ENCODE data around the gene GSTM5.
"Not testable (repeated sequence)": the region's sequence is repeated elsewhere in the genome, so short reads cannot be mapped to it uniquely, and the experiment has no call there.

Gene GSTM5

DNA sequence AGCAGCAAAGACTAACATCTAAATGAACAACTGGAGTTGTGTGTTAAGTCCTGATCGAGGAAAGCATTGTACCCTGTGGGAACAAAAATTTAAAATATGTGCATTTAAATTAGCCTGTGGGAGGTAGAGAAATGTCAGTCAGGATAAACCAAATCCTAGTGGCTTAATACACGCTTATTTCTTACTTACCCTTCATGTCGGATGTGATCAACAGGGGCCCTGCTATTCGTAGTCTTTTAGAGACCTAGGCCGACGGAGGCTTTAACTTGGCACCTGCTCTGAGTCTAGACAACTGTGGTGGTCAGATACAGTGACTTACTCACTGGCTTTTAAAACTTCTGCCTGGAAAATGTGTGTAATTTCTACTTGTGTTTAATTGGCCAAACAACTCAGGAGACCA, 18.6 kb downstream of the GSTM5 start:
- DNase-seq (ENCODE audit: low read depth): no peak

DNA sequence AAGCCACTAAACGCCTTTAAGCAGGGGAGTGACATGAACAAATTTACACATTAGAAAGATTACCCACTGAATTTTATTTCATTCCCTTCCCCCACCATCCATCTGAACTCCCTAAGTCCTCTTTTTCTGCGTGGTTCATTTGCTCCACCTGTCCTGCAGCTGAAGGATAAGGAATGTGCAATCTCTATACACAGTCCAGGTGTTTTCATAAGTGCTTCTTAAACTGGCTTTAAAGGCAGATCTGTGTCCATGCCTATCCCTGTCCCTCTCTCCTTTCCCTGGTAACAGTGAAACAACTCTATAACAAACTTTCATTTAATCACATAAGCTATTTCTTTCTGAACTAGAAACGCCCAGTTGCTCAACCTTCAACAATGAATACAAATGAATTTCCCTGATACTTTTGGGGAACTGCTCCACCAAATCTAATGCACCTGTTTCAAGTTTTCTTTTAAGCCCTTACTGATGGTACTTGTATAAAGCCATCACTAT, 20.4 kb downstream of the GSTM5 start:
- no peak for DNase-seq (ENCODE audit: low read depth)

DNA sequence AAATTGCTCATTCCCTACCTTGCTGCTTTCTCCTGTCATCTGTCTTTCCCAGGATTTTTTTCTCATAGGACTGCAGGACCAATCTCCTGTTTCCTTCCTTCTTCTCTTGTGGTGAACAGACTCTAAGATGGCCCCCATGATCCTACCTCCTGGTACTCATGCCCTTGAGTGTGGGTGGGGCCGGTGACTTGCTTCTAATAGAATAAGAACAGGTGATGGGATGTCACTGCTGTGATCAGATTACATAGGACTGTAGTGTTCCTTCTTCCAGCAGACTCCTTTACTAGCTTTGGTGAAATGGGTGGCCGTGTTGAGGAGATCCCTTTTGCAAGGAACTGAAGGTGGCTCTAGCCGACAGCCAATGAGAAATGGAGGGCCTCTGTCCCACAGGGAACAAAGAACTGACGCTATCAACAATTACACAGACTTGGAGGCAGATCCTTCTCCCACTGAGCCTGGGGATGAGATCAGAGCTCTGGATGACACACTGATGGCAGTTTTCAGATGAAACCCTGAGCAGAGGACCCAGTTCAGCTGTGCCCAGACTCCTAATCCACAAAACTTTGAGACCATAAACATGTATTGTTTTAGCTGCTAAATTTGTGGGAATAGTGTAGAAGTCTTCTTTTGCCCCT, 21.3 kb downstream of the GSTM5 start:
- DNase-seq (ENCODE audit: low read depth): no peak

DNA sequence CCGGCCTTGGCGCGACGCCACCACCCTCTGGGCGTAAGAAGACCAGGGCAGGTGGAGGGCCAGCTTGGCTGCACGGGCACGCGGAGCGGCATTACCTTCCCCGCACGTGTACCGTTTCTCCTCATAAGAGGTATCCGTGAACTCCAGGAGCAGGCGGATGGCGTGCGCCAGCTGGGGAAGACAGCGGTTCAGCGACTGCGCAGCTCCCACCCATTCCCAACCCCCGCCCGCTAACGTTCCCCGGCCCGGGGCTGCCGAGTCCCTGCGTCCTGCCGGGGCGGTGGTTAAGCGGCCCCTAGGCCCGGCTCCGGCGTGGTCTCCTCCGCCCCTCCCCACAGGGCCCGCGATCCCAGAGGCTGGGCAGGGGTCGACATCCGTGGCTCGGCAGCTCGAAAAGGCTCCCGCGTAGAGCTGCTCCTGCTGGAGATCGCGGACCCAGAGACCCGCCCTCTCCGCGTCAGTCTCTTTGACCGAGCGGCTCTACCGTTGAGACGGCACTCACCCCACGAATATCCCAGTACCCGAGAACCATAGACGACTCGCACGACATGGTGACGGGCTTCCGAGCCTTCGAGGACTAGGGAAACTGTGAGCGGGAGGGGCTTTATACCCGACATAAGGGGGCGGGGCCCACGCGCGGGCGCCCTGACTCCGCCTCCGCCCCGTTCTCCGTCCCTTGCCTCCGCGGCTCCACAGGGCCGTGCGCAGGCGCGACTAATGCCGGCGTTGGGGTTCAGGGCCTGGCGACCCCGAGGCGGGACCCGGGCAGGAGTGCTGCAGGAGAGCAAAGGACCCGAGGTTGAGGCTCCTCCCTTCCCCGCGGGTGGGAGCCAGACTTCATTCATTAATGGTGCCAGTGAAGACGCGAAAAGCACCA, 27.9 kb downstream of the GSTM5 start:
- DNase-seq (ENCODE audit: low read depth): peak; percentile 73

DNA sequence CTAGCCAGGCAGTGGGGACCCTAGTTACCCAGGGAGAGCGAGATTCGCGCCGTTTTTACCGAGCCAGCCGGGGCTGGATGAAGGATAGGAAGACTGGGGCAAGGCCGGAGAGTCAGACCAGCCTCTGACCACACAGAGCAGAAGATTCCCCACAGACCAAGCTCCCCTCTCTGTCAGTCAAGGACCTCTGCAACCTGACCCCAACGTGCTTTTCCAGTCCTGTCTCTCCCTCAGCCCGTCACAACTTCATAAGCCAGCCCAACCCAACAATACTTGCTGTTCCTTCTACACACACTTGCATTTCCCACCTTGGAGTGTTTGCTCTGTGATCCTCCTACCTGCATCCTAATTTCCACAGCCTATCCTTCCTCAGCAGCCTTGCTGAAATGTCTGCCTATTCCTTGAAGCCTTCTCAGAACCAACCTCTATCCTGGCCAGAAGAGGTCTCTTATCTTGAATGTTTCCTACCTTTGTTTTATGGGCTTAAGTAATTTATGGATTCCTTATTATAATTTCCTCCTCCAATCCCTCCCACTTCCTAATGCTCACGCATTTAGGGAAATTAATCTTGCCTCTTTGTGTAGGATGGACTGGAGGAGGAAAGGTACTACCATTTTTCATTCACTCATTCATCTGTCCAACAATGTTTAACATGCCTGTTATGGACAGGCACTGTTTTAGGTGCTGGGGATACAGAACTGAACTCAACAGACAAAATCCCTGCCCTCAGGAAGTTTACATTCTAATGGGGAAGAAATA, 28.7 kb downstream of the GSTM5 start, which contains the start of gene GSTM3:
TSS of gene GSTM3 (minus strand) at position 424 of the 759 bp plus-strand sequence. CDS start 751 bp downstream, outside the sequence.
- no peak for DNase-seq (ENCODE audit: low read depth)

DNA sequence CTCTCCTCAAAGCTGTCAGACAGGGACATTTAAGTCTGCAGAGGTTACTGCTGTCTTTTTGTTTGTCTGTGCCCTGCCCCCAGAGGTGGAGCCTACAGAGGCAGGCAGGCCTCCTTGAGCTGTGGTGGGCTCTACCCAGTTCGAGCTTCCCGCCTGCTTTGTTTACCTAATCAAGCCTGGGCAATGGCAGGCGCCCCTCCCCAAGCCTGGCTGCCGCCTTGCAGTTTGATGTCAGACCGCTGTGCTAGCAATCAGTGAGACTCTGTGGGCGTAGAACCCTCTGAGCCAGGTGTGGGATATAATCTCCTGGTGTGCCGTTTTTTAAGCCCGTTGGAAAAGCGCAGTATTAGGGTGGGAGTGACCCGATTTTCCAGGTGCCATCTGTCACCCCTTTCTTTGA, 36.3 kb downstream of the GSTM5 start:
- DNase-seq (ENCODE audit: low read depth): not testable (repeated sequence)

DNA sequence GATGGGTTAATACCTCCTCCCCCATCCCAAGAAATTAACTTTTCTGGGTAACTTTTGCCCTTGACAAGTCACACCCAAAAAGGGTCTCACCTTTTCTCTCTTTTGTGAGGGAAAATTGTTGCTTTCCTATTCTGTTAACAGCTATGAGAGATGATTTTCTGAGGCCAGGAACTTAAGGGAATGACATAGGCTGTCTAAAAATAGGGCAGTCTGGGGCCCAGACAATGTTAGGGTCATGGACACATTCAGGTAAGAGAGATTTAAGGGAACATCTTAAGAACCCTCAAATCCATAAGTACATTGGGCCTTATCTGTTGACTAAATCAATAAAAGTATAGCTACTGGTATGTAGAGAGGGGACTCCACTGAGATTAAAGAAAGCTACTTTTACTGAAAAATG, 37.2 kb downstream of the GSTM5 start:
- no peak for DNase-seq (ENCODE audit: low read depth)

DNA sequence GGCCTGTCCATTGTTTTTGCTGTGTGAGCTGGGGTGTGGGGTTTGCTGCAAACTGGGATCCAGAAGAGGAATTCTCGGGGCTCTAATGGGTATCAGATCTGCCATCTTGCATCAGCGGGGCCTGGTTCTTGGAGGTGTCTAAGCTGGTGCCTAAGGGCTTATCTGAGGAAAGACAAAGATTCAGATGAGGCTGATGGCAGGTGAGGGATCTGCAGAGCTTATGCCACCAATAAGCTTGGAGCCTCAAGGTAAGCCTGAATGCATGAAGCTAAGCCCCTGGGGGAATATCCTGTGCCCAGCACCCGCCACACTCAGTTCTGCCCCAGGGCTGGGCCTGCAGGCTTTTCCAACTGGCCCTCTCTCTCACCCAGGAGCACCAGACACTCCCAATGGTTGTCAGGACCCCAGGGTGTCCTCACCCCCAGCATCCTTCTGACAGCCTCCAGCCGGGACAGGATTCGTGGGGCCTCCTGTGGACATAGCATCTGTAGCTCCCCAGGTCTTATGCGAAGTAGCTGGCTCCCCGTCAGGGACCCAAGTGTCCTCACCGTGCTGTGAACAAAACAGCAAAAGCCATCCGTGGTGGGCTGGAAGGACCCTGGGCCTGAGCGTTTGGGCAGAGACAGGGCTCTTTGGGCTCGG, 38.3 kb downstream of the GSTM5 start:
- no peak for DNase-seq (ENCODE audit: low read depth)

DNA sequence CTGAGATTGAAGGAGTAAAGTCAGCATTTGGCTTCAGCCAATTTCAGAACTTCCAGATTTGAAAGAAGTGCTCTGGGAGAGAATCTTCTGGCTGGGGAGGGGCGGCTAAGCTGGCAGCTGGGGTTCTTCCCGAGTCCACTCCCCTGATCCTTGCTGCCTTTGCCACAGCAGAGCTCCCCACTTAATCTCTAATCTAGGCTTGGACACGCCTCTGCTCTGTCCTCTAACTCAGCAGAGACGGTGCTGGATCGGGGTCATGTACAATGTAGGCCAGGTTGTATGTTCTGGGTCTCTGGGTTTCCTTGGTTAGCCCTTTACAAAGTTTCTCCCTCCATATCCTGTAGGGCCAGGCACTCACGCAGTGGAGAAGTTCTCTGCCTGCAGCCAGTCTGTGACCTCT, 38.9 kb downstream of the GSTM5 start:
- no peak for DNase-seq (ENCODE audit: low read depth)

DNA sequence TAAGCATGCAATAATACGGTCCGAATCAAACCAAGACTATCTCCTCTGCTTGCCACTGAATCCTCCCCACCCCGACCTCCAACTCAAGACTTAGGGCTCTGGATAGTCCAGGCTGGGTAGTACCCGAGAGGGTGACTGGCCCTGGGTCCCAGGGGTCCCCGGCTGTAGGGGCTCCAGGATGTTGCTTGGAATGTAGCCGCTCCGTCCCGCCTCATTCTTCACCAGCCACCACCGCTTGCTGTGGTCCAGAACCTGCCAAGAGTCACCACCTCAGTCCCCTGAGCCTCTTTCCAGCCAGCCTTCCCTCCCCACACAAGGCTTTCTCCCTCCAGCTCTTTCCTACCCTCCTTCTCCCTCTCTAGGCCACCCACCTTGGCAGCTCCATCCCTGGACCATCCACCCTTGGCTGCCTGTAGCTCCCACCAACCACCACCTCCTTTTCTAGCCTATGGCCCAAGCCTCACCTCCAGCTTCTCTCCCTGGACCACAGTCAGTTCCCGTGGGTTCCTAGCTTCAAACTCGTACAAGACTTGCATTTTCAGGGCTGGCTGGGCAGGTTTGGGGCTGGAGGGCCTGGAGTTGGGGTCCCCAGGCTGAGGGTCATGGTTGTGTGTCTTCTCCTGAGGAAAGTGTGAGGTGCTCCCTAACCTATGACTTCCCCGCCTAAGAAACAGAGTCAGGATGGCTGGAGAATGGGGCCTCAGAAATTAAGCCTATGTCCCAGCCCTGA, 39.6 kb downstream of the GSTM5 start:
- DNase-seq (ENCODE audit: low read depth): no peak

DNA sequence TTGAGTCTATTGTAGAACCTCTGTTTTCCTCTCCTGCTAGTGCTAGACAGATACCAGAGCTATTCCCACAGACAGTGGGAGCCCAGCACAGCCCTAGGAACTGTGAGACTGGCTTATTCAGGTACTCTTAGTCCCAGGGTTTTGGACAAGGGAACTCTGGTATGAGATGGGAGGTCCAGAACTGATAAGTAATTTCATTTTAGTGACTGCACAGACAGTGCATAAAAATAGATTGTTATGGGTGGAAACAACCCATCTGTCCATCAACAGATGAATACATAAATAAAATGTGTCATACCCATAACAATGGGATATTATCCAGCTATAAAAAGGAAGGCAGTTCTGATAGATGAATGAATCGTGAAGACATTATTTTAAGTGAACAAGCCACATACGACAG, 42.7 kb downstream of the GSTM5 start:
- no peak for DNase-seq (ENCODE audit: low read depth)

DNA sequence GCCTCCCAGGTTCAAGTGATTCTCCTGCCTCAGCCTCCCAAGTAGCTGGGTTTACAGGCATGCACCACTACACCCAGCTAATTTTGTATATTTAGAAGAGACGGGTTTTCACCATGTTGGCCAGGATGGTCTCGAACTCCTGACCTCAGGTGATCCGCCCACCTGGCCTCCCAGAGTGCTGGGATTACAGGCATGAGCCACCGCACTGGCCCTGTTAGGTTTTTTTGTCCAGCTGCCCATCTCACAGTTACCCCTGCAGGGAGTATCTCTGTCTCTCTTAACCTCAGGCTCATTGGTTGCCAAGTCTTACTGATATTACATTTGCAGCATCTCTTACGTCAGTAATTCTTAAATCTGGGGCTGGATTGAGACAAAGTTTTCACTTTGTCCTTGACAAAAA, 44.3 kb downstream of the GSTM5 start:
- DNase-seq (ENCODE audit: low read depth): not testable (repeated sequence)

DNA sequence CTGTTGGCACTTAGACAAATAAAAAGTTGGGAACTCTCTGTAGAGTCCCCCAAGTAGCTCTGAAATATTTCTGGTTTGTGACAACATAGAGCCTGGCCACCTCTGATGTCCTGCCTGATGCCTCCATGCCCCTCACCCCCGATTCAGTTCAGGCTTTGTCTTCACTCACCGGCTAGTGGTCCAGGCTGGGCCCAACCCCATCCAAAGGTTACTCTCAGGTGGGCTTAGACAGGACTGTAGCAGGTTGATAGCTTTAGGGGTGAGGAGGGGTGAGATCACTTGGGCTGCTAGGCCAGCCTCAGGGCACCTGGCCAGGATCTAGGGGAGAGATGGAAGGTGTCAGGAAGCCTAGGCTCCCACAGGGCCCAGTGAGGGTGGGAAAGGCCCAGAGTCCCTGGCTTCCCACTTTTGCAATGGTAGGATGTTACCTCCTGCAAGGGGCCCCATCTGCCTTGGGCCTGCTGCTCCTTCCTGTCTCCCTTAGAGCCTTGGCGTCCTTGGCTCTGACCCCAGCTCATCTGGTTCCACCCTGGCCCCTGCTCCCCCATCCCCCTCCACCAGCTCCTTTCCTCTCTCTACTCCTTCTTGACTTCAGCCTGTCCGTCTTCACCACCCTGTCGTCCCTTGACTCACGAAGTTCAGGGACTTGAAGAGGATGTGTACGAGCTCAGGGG, 44.9 kb downstream of the GSTM5 start:
- DNase-seq (ENCODE audit: low read depth): no peak

DNA sequence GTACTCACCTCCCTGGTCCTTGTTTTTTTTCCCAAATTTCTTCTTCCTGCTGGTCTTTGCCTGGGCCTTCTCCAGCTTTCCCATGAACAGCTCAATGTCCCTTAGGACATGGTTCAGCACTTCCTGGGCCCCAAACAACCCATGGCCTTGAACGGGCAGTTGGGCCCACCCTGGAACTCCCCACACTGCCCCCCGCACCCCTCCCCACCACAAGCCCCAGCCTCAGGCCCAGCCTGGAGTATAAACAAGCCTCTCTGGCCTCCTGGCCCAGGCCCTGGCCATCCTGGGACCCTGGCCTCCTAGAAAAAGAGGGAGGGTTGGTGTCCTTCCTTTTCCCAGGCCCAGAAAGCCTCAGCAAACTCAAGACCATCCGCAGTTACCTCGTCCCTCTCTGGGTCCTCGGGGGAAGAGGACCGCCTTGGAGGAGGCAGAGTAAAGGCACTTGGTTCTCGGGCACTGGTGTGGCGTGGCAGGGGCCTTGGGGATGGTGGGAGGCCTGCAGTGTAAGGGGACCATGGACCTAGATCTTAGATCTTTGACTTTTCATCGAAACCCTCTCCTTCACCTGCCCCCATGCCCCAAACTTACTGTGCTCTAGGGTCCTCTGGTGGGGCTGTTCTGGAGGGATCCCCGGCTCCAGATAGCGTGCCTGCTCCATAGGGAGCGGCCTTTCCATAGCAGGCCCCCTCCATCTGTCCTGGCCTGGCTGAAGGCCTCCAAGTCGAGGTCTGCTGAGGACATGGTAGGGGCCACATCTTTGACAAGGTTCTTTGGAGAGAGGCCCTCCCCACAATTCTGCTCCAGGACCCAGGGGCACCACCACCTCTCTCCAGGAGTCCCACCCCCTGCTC, 46.1 kb downstream of the GSTM5 start:
- no peak for DNase-seq (ENCODE audit: low read depth)

DNA sequence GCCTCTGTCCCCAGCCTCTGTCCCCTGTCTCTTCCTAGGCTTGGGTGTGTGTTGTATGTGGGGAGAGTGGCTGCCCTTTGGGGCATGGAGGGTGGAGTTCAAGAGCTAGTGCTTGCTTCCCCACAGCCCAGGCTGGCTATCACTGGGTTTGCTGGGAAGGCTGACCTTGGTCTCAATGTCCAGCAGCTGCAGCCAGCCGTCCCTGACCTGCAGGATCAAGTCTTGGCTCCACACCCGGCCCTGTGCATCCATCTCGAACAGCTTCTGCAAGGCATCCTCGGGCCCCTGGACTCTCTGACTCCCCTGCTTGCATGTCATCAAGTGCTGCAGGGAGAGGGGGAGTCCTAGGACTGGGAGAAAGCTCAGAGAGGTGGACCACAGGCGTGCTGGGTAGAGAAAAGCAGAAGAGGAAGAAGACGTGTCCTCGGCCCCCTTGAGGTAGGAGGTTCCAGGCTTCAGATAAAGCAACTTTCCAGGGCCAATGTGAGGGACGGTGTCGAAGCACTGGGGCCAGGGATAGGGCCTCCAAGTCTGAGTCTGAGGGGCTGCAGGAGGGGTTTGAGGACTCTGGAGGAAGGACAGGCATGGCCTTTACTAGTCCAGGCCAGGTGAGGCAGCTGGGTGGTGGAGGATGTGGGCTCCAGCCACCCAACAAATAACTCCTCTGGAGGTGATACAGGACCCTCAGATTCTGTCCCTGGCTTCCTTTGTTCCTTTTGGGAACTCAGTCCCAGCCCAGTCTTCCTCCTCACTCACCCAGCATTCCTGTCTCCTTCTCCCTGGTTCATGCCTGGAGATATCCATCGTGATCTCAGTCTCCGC, 47.7 kb downstream of the GSTM5 start:
- DNase-seq (ENCODE audit: low read depth): no peak

DNA sequence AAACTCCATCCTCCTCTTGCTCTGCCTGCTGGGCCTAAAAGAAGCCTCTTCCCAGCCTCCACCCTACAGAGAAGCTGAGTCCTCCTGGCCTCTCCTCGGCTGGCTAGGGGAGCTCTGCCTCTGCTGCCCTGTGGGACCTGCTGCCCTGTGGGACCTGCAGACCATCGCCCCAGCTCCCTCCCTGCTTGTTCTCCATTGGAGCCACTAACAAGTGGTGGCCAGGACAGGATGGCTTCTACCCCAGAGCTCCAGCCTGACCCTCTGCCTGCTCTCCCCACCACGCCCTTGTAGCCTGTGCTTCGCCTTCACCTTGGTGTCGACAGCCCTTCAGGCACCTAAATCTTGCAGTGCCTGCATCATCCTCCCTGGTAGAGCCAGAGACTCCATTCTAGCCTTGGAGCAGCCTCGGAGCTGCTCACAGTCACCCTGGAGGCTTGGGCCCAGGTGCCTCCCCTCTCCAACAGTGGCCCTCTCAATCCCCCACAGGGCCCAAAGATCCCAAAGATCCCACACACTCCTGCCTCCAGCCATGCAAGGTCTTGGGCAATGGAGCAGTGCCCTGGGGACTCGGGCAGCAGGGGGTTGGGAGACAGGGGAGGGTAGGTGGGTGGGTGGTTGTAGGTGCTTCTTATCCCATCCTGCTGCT, 48.7 kb downstream of the GSTM5 start:
- no peak for DNase-seq (ENCODE audit: low read depth)

DNA sequence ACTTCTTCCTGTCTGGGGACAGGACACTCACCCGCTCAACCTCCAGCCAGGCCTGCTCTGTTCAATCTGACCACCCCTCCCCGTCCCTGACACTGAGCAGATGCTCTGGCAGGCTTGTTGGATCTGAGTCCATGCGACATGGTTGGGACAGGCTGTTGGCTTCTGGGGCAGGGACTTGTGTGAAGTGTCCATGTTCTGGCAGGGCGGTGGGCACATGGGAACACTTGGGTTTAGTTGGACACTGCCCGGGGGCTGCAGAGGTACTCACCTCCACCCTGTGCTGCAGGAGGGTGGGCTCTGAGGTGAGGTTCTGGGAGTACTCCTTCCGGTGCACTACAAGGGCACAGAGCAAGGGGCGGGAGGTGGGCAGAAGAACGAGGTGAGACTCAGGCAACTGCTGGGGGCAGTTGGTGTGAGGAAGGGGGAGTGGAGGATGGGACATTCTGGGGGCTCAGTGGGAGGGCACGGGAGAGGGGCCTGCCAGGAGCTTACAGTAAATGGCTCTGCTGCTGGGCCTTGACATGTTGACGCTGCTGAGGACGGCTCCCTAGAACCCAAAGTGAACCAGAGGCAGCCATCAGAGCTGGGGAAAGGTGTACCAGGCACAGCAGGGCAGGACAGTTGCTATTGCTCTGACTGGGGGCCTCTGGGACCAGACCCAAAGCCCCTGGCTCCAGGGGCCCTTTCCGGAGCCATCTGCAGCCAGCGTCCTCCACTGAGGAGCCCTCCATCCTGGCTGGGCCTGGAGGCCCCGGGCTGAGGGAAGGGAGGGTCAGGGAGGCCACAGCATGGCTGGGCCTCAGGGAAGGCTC, 49.4 kb downstream of the GSTM5 start:
- DNase-seq (ENCODE audit: low read depth): no peak

Data from activated T-cell treated with anti-CD3 and anti-CD28 coated beads for 24 hours (primary cell).